ENCODE data around the gene DUS1L.

- no peak for TF ChIP-seq GATA3 (IDR thresholded peaks at IDR 0.05; ENCODE audit: low read depth, low read length)
- TF ChIP-seq GATA2 (IDR thresholded peaks at IDR 0.05; ENCODE audit: low read depth, low read length): no peak
These were observed 41.8 kb upstream of the DUS1L start for GRCh38 chr17:82107341-82107860.

Measured in SH-SY5Y (cell line).